ENCODE results near the gene PLEKHM1.
A peak's percentile ranks its signal among the peaks of the same experiment; 100 is the strongest.
"Not testable (repeated sequence)": the region's sequence is repeated elsewhere in the genome, so short reads cannot be mapped to it uniquely, and the experiment has no call there.

Gene PLEKHM1

DNA sequence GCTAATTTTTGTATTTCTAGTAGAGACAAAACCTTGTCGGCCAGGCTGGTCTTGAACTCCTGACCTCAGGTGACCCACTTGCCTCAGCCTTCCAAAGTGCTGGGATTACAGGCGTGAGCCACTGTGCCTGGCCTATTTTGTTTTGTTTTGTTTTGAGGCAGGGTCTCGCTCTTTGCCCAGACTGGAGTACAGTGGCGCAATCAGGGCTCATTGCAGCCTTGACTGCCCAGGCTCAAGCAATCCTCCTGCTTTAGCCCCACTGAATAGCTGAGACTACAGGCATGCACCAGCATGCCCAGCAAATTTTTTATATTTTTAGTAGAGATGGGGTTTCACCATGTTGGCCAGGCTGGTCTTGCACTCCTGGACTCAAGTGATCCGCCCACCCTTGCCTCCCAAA, 30.1 kb downstream of the PLEKHM1 start:
- DNase-seq = not testable (repeated sequence)

DNA sequence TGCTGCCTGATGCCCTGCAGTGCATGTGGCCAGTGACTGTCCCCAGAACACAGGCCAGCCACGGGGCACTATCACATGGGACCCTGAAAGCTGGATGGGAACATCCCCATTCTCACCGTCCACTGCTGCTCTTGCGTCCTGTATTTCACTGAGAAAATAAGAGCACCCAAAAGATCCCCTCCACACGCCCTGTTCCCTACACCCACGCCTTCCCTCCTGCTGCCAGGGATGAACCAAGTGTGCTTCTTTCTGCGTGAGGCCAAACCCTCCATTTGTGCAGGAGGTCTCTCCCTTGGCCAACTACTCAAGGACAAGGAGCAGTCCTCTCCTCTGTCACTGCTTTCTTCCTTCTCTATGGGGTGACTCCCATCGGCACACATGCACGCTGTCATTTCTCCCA, 36.2 kb downstream of the PLEKHM1 start:
- not testable (repeated sequence) for DNase-seq

- not testable (repeated sequence) for DNase-seq
Observed at GRCh38 chr17:45453731-45454130, 36.8 kb downstream of the PLEKHM1 start.

DNA sequence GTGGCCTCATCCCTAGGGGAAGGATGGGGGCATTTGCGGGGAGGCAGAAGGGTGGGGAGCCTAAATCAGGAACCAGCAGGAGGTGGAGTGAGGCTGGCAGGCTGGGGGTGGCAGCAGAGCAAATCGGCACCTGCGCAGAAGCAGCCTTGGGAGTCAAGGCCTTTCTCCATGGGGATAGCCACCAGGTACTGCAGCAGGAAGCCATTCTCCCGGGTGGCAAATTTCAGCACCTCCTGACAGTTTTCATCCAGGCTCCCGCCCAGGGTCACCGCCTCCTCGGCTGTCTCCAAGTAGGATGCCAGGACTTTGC, 37.3 kb downstream of the PLEKHM1 start:
- DNase-seq = not testable (repeated sequence)

DNA sequence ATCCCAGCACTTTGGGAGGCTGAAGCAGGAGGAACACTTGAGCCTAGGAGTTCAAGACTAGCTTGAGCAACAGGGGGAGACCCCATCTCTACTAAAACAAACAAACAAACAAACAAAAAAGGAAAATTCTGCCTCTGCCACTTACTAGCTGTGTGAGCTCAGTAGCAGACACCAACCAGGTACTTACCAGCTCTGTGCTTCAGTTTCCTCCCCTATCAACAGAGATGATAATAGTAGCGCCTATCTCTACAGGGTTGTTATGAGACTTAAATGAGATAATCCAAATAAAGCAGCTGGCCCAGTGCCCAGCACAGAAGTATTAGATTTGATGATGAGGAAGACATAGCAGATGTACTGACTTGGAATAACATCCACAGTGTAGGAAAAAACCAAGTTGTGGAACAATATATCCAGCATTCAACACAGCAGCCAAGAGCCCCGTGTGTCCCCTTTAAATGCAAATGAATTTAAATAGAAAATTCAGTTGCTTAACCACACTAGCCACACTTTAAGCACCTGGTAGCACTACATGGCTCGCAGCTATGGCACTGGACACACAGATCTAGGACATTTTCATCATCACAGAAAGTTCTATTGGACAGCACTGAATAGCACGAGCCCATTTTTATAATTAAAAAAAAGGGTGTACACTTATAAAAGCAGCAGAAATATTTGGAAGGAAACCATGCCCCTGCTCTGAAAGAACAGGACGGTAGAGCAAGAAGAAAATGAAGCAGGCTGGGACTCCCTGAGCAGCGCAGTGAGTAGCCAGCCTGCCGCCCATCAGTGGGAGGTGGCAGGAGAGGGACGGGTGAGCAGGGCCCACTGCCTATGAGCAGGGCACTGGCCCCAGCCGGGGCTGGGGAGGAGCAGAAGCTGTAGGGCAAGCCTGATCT, 37.9 kb downstream of the PLEKHM1 start:
- DNase-seq = not testable (repeated sequence)

DNA sequence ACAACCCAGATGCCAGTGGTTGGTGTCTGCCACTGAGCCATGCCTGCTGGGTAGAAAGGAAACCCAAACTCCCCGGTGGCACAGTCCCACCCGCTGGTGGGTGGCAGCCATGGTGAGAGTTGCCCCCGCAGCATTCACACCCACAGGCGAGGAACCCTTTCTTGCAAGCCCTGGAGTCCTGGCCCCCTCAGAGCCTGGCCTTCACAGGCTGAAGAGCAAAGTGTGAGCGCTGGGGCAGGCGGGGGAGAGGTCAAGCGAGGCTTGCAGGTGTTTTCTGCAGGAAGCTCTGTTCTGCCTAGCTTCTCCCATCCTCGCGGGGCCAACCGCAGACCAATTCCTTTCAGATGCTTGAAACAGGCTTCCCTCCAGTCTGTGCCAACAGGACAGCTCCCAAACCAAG, 38.9 kb downstream of the PLEKHM1 start:
- not testable (repeated sequence) for DNase-seq

- DNase-seq = no peak
Observed at GRCh38 chr17:45451131-45451530, 39.4 kb downstream of the PLEKHM1 start.

DNA sequence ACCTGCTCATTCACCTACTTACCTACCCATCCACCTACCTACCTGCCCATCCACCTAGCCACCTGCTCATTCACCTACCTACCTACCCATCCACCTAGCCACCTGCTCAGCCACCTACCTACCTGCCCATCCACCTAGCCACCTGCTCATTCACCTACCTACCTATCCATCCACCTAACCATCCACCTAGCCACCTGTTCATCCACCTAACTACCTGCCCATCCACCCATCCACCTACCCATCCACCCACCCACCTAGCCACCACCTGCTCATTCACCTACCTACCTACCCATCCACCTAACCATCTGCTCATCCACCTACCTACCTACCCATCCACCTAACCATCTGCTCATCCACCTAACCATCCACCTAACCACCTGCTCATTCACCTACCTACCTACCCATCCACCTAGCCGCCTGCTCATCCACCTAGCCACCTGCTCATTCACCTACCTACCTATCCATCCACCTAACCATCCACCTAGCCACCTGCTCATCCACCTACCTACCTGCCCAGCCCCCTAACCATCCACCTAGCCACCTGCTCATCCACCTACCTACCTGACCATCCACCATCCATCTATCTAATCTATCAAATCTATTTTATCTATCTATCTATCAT, 40.7 kb downstream of the PLEKHM1 start:
- not testable (repeated sequence) for DNase-seq

GRCh38 chr17:45449260-45449659, 41.3 kb downstream of the PLEKHM1 start:
- not testable (repeated sequence) for DNase-seq

- DNase-seq = not testable (repeated sequence)
Observed at GRCh38 chr17:45448483-45448882, 42.0 kb downstream of the PLEKHM1 start.

GRCh38 chr17:45448066-45448465, 42.5 kb downstream of the PLEKHM1 start:
- not testable (repeated sequence) for DNase-seq

DNA sequence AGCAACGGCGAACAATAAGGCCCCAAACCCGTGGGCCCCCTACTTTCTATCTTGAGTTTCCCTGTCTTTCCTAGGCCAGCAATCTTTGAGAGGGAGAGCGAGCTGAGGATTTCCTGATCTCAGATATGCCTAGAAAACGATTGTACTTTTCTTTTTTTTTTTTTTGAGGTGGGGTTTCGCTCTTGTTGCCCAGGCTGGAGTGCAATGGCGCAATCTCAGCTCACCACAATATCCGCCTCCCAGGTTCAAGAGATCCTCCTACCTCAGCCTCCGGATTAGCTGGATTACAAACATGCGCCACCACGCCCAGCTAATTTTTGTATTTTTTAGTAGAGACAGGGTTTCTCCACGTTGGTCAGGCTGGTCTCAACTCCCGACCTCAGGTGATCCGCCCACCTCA, 42.9 kb downstream of the PLEKHM1 start:
- not testable (repeated sequence) for DNase-seq

GRCh38 chr17:45446872-45447625, 43.5 kb downstream of the PLEKHM1 start:
- not testable (repeated sequence) for DNase-seq

- DNase-seq = peak; percentile 36
Observed at GRCh38 chr17:45445901-45446743, 44.4 kb downstream of the PLEKHM1 start.

DNA sequence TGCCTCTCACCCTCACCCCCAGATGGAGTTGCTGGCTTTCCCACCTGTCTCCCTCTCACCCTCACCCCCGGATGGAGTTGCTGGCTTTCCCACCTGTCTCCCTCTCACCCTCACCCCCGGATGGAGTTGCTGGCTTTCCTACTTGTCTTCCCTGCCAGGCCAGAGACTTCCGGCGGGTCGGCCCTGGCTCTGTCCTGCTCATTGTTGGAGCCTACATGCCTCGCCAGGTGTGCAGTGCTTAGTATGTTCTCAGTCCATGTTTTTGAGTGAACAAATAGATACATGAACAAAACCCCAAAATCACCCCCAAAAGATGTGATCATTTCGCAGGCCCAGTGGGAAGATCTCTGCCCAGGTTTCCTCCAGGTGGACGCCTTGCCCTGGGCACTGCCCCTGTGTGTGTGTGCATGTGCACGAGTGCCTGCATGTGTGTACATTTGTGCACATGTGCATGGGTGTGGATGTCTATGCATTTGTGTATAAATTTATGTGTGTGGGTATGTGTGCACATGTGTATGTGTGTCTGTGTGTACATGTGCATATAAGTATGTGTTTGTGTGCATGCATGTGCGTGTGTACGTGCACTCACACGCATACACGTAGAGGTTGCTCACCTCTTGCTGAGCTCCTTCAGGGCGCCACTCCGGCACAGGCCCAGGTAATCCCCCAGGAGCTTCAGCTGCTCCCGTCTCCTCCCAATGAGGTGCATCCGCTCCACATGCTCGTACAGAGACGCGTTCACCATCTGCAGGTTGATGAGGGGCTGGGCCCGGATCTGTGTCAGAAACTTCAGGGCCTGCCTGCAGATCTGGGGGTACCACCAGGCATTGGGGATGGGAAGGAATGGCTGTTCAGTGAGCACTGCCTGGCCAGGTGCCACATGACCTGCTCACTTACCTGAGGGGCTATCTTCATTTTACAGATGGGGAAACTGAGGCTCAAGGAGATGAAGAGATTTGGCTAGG, 45.4 kb downstream of the PLEKHM1 start:
- not testable (repeated sequence) for DNase-seq

DNA sequence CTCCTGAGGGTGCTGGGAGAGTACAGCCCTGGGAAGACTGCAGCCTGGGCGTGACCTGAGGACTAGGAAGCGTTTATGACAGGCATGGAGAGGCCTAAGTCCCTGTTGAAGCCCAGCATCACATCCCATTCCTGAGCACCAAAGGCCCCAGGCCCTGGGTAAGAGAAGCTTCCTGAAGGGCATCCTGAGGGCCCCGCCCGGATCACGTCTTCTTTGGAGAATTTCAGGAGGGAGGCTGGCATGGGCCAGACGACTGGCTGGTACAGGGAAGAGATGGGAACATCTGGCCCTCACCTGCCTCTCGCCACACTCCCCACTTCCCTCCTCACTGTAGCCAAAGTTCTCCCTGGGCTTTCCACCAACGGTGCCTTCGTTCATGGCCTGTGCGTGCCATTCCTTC, 46.2 kb downstream of the PLEKHM1 start:
- DNase-seq = not testable (repeated sequence)

- DNase-seq = not testable (repeated sequence)
Observed at GRCh38 chr17:45443371-45444260, 46.9 kb downstream of the PLEKHM1 start.

- no peak for DNase-seq
Observed at GRCh38 chr17:45441526-45442310, 48.8 kb downstream of the PLEKHM1 start.

- peak; percentile 7 for DNase-seq
Observed at GRCh38 chr17:45440839-45441515, 49.5 kb downstream of the PLEKHM1 start.

All from stimulated activated naive CD4-positive, alpha-beta T cell treated with Interleukin-2 at 50 U/mL for 16 hours (primary cell).